SK-MEL-5 (cell line): ENCODE data around the gene R3HDML. TPM values are rescaled to one million over a fixed set of nuclear protein-coding genes. Genes with fewer than 3 reads are reported as not detected.
"Not testable (repeated sequence)": the region's sequence is repeated elsewhere in the genome, so short reads cannot be mapped to it uniquely, and the experiment has no call there.

ENCODE experiments used
- DNase-seq: peaks from one replicate; pipeline ENCODE4 v3.0.0-alpha.2; 2016; ENCODE audit warnings: low read depth, low spot score
- in situ Hi-C: cut with HindIII; loops from 2 replicates; pipeline ENCODE4 v1.10.0; 2016; ENCODE audit warnings: low sequenced_read_pairs, high pct_unique_total_duplicates, low pct_unique_long_range_greater_than_20kb
- polyA plus RNA-seq, 2 experiments: library from polyadenylated mRNA; depleted of rRNA; stranded (reverse); fragments of >200 nt; gene quantifications; 2 replicates each; pipeline ENCODE4 v1.2.3, GENCODE V29; 2015
- total RNA-seq: library from RNA; depleted of rRNA; stranded (reverse); fragments of >200 nt; shearing (Covaris generic); gene quantifications from 2 replicates; pipeline ENCODE4 v1.2.3, GENCODE V29; 2014; rRNA removed

The R3HDML gene, protein sequence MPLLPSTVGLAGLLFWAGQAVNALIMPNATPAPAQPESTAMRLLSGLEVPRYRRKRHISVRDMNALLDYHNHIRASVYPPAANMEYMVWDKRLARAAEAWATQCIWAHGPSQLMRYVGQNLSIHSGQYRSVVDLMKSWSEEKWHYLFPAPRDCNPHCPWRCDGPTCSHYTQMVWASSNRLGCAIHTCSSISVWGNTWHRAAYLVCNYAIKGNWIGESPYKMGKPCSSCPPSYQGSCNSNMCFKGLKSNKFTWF
- not detected in 2 replicates for total RNA-seq
- polyA plus RNA-seq (2015; cell fraction: cytosol; rRNA removed) = not detected in 2 replicates
- not detected in 2 replicates for polyA plus RNA-seq (2015; cell fraction: nucleus; rRNA removed)

DNA sequence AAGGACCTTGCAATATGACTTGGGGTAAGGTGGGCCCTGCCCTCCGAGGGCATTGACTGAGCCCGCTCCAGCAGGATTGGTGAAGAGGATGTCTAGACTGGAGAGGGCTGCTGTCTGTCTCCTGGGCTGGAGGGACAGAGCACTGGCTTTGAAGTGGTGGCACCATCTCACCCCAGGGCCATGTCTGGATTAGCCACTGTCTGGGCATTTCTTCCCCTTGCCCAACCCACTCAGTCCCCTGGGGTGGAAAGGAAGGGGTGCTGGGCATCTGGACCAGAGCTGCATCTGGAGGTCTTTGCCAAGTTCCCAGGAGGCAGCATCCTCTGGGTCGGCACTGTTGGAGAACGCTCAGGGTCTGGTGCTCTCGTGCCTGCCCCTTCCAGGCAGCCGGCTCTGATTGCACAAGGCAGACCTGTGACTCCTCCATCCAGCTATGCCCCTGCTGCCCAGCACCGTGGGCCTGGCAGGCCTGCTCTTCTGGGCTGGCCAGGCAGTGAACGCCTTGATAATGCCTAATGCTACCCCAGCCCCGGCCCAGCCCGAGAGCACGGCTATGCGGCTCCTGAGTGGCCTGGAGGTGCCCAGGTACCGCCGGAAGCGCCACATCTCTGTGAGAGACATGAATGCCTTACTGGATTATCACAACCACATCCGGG lies at the start of gene R3HDML:
Gene R3HDML (plus strand): TSS at position 319 of the 656 bp plus-strand sequence. CDS start 115 bp downstream, at position 434.
- in situ Hi-C loops = no loop called here
- no peak for DNase-seq

DNA sequence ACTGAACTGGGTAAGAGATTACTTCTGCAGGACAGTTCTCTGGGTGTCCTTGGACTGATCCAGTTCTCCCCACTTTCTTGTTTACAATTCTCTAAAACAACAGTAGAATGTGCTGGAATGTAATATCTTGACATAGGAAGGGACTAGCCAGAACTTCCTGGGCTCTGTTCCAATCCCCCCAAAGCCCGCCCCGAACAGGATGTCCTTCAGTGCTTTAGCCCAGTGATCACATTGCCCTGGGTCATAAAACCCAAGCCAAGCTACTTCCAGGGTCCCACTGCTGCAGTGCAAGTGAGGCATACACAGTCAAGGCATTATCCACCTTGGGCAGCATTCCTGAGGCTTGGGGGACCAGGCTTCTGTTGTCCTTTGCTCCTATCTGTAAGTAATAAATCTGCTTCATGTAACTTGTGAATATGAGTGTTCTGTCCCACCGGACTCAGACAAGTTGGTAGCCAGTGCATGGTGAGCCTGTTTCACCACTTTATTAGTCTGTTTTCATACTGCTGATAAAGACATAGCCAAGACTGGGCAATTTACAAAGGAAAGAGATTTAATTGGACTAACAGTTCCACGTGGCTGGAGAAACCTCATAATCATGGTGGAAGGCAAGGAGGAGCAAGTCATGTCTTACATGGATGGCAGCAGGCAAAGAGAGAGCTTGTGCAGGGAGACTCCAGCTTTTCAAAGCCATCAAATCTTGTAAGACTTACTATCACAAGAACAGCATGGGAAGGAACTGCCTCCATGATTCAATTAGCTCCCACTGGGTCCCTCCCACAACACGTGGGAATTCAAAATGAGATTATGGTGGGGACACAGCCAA lies 49.4 kb upstream of the R3HDML start:
- in situ Hi-C loops = no loop called here
- no peak for DNase-seq

DNA sequence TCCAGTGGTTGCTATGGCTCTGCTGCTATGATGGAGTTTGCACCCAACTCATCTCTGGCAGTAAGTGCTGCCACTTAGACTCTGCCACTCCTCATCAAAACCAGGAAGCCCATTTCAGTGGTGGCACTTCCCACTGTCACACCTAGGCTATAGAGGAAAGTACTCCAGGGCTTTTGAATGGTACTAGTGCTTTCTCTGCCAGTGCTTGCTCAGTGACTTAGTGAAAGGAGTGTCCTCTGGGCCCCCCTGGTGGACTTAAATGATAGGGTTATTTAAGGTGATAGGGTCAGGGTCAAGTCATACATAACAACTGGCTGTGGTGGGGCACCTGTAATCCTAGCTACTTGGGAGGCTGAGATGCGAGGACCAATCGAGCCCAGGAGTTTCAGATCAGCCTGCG lies 48.6 kb upstream of the R3HDML start:
- in situ Hi-C loops = no loop called here
- no peak for DNase-seq

DNA sequence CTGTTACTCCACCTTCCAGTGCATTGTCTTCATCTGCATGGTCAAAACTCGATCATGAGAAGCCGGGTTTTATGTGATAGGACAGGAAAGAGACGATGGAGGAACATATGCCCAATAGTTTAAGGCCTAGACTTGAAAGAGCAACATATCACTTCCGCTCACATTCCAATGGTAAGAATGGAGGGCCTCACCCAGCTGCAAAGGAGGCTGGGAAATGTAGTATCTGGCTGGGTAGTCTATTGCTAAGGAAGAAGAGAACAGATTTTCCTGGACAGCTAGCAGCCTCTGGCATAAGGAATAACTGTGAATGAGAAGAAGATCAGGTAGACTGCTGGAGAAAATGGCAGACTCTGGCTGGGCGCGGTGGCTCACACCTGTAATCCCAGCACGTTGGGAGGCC lies 45.1 kb upstream of the R3HDML start:
- peak; percentile 34 for DNase-seq
- in situ Hi-C loops = no loop called here

DNA sequence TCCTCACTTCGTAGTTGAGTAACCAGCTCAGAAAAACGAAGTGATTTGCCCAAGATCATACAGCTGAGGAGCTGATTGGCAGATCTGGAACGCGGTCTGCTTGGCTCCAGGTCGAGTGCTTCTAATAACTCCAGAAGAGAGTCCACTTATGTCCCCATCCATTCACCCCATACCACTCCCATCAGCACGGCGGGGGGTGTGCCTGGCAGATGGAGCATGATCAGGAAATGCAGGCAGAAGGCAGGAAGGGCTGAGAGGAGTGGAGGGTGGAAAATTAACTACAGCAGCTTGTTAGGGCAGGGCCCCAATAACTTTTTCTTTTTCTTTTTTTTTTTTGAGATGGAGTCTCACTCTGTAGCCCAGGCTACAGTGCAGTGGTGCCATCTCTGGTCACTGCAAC lies 40.8 kb upstream of the R3HDML start:
- in situ Hi-C loops = no loop called here

DNA sequence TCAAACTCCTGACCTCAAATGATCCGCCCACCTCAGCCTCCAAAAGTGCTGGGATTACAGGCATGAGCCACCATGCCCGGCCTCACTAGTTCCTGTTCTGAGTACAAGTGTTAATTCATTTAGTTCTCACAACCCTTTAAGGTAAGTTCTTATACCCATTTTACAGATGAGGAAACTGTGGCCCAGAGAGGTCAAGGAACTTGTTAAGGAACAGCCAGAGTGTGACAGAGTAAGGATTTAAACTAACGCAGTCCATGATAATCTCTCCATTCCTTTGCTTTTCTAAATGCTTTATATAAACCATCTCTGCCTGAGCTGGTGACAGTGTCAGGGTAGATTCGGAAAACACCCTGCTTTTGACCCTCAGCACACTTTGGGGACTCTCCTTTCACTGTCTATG lies 39.1 kb upstream of the R3HDML start:
- in situ Hi-C loops = no loop called here
- no peak for DNase-seq

More for the DNA sequence above, 40.8 kb upstream of the R3HDML start:
- no peak for DNase-seq

DNA sequence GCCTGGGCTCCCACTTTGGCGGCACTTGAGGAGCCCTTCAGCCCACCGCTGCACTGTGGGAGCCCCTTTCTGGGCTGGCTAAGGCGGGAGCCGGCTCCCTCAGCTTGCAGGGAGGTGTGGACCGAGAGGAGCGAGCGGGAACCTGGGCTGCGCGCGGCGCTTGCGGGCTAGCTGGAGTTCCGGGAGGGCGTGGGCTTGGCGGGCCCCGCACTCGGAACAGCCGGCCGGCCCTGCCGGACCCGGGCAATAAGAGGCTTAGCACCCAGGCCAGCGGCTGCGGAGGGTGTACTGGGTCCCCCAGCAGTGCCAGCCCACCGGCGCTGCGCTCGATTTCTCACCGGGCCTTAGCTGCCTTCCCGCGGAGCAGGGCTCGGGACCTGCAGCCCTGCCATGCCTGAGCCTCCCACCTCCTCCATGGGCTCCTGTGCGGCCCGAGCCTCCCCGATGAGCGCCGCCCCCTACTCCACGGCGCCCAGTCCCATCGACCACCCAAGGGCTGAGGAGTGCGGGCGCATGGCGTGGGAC lies 37.8 kb upstream of the R3HDML start:
- DNase-seq, in situ Hi-C loops: not testable (repeated sequence)

DNA sequence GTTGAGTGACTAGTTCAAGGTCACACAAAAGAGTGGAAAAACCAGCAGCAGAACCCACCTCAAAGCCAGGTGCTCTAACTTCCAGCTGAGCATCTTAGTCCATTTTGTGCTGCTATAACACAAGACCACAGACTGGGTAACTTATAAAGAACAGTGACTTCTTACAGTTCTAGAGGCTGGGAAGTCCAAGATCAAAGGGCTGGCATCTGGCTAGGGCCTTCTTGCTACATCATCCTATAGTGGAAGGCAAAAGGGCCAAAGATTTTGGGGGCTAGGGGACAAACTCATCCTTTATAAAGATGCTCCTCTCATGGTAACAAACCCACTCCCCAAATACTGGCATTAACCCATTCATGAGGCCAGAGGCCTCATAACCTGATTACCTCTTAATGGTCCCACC lies 35.6 kb upstream of the R3HDML start:
- in situ Hi-C loops = no loop called here

DNA sequence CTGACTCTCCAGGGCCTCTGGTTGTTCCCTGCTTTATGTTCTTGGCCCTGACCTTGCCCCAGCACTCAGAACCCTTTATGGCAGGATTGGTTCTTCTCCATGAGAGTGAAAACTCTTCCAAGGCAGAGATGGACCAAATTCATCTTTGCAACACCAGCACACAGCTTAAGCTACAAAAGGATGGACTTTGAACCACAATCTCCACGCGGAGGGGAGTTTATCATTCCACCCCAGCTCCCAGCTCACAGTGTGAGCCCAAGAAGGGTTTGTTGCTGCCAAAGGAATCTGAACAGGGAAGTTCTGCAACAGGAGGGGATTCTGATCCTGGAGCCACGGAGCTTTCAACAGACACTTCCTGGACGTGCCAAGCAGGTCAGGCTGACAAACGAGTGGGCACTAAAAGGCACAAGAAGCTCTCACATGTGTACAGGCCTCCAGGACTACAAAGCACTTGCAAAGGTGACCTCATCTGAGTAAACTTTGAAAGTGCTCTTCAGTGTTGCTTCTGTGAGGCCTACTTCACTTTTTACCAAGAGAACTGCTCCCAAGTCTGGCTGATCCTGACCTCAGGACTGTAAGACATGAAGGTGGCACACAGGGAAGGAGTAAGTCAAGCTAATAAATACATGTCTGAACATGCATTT lies 34.7 kb upstream of the R3HDML start:
- no peak for DNase-seq
- in situ Hi-C loops = no loop called here

More for the DNA sequence above, 35.6 kb upstream of the R3HDML start:
- no peak for DNase-seq

DNA sequence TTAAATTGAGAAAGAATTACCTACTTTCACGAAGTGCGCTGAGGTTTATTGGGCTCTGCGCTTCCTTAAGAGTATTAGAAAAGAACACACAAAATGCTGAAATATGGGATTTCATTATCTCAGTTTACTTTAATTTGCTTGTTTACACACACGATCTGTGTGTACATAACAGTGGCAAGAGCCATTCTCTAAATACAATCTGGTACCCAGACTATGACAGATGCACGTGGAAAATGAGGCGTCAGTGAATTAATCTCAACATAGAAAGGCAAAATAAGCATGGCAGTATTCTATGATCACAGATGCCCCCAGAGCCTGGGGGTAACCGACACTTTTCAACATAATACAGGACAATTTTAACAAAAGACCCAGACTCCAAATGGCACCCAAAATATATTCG lies 34.1 kb upstream of the R3HDML start:
- in situ Hi-C loops = no loop called here
- DNase-seq = no peak

DNA sequence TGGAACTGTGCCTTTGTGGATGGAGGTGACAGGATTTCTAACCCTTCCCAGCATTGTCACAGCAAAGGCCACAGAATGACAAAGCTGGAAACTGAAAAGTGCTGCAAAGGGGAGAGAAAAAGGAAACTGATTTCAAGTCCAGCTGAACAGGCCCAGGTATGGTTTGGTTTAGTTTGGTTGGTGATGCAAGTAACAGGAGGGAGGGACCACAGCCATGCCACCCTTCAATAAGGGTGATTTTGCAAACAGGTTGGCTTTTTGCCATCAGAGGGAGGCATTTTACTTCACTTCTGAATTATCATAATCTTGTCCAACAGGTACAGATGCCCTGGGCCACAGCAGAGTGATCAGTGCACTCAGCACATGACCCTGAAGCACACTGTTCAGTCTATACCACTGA lies 32.5 kb upstream of the R3HDML start:
- in situ Hi-C loops = no loop called here
- DNase-seq = no peak

DNA sequence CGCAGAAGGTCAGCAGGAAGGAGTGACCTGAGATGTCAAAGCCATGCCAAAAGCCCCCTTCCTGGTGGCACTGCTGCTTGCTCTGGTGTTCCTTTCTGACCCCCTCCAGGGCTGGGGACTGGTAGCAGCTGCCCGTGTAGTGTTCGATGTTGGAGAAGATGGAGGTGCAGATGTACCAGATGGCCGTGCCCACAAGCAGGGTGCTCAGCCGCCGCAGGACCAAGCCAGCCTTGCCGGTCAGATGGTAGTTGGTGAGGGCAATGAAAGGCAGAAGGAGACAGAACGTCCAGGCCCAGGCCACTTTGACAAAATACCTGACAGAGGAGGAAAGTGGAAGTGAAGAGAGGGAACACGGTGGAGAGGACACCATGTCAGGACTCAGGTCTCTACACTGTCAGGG lies 29.9 kb upstream of the R3HDML start:
- in situ Hi-C loops = no loop called here
- no peak for DNase-seq

DNA sequence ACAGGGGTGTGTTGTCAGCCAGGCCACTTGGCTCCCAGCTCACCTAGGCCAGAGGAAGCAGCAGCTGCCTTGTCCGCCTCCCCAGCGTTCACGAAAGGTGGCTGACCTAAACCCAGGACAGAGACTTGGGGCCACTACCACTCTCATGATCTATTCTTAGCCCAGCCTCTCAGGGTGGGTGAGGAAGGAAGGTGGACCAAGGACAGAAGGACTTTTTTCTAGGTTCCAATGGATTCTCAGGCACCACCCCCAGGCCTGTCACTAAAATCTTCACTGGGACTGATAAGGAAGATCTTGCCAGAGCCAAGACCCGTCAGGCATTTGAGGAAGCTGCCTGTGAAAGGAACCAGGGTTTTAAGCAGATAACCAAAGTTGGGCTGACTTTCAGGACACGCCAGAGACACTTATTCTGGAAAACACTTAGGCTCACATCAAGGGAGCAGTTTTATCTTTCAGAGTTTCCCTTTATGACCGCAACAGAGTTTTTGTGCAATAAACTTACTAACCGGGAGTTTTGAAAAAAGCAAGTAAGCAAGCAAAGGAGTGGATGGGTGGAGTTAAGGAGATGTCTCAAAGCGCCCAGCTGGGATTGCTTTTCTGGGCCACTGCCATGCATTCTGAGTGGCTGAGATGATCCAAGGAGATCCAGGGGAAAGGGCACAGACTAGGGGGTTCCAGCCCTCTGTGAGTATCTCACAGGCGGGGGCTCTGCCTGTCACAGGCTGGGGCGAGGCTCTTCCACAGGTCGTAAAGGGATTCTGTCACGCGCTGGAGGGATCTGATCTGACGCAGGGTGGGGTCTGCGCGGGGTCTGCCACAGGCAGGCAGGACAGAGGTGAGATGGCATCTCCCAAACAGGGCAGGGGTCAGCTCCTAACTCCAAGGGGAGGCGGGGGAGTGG lies 26.8 kb upstream of the R3HDML start:
- in situ Hi-C loops = no loop called here

DNA sequence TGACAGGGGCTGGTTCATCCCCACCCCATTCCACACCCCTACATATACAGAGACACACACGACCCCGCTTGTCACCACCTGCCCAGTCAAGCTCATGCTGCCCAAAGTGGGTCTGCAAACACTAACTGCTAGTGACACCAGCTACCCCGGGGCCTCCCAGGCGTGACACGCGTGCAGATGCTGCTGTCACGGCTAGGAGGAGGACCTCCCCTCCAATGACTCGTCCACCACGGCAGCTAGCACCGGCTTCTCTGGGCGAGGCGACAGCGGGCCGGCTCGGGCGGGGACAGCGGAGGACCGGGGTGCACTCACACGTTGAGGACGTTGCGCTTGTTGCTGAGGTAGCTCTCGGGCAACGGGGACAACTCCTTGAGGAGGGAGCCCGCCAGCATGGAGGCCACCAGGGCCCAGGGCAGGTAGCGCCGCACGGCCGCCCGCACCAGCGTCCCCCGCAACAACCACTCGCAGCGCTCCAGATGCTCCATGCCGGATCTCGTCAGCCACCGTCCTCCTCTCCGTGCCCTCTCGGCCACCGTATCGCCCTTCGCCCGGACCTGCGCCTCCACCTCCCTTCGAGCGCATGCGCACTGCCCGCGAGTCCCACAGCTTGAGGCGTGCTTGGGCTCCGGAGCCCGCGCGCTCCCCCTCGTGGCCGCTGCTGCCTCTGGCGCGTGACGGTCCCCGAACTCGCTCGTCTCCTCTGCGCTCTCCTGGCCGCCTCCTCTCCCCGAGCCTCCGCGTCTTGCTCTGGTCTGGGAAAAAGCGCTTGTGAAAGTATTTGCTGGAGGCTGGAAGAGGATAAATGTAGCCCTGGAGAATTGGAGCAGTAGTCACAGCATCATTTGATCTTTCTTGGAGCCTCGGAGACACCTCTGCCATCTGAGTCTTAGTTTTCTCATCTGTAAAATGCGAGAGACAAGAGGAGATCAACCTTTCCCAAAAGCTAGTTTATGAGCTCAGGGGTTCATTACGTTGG lies 25.9 kb upstream of the R3HDML start, which contains the start of gene FITM2:
Gene FITM2 (minus strand): TSS at position 539 of the 976 bp plus-strand sequence. CDS start 54 bp downstream, at position 485.
- in situ Hi-C loops = no loop called here
- peak; percentile 98 for DNase-seq

More for the DNA sequence above, 26.8 kb upstream of the R3HDML start:
- no peak for DNase-seq

DNA sequence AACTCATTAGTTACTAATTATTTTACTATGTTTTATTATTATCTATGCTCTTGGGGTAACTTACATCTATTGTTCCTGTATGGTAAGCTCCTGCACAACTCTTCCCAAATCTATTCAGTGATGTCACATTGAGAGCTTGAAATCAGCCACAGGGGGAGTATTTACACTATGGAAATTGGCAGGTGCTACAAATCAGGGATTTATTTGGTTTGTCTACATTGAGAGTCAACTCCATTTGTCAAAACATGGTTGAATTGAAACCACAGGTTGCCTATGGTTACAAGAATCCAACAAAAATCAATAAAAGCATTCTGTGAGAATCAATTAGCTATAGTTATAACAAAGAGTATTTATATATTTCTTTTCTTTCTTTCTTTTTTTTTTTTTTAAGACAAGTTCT lies 22.0 kb upstream of the R3HDML start:
- no peak for DNase-seq
- in situ Hi-C loops = no loop called here
